PC-3 (cell line): ENCODE measurements around the gene RANGAP1.

Experiments
- EZH2 ChIP-seq: fragments of 300-600 bp; sonication (generic); IDR thresholded peaks from one replicate; pipeline ENCODE4 v1.6.1; 2017; ENCODE audit warnings: antibody characterized with exemption, mild to moderate bottlenecking, low read length; ENCODE audit not compliant: unreplicated experiment
- TF ChIP-seq, protein P1 (sequence below): fragments of 300-600 bp; sonication (generic); conservative IDR thresholded peaks from 2 replicates; pipeline ENCODE4 v1.5.1; 2017; ENCODE audit warnings: antibody characterized with exemption, low read depth, mild to moderate bottlenecking, low read length

DNA sequence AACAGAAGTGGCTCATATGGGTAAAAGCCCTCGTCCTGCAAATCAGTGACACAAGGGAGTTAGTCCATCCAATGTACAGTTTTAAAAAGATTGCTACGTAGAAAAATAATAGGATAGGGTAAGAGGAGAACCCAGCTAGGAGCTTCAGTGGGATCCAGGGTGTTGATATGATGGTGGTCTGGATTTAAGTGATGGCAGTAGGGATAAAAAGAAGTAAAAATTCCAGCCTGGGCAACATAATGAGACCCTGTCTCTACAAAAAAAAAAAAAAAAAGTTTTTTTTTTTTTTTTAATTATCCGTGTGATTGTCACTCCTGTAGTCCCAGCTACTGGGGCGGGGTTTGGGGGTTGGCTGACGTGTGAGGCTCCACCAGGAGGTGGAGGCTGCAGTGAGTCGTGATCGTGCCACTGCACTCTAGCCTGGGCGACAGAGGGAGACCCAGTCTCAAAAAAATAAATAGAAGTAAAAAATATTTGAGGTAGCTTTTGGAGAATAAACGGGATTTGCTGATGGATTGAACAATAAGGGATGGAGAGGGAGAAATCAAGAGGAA is 87.9 kb downstream of the RANGAP1 start:
- no peak for TF ChIP-seq EZH2
- TF ChIP-seq, protein P1, sequence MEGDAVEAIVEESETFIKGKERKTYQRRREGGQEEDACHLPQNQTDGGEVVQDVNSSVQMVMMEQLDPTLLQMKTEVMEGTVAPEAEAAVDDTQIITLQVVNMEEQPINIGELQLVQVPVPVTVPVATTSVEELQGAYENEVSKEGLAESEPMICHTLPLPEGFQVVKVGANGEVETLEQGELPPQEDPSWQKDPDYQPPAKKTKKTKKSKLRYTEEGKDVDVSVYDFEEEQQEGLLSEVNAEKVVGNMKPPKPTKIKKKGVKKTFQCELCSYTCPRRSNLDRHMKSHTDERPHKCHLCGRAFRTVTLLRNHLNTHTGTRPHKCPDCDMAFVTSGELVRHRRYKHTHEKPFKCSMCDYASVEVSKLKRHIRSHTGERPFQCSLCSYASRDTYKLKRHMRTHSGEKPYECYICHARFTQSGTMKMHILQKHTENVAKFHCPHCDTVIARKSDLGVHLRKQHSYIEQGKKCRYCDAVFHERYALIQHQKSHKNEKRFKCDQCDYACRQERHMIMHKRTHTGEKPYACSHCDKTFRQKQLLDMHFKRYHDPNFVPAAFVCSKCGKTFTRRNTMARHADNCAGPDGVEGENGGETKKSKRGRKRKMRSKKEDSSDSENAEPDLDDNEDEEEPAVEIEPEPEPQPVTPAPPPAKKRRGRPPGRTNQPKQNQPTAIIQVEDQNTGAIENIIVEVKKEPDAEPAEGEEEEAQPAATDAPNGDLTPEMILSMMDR, result no peak
